Measurements from ENCODE around the gene RBM12. TPM values are rescaled to one million over a fixed set of nuclear protein-coding genes. Genes with fewer than 3 reads are reported as not detected.

RBM12 gene
- polyA plus RNA-seq, 1 donor (not counting 4 experiments of a cell fraction or from before 2014, with no cell fraction given) = 98.9 TPM

- dilution Hi-C loops (cut with MboI; ENCODE audit: extremely low pct_ligation_motif_present, low sequenced_read_pairs) = no loop called here
- no peaks in the 10 kb centered on the region for H3K27me3 ChIP-seq (ENCODE audit: control insufficient read depth, extremely low read depth, insufficient read depth, low read length)
- peaks cover 26% of the 10 kb centered on the region for H3K79me2 ChIP-seq (ENCODE audit: control insufficient read depth, insufficient read depth, low read length)
- no peak overlapping the region for H3K4me2 ChIP-seq (ENCODE audit: control insufficient read depth, extremely low read depth, insufficient read depth, low read depth, low read length)
- no peaks in the 10 kb centered on the region for H3K9me1 ChIP-seq (ENCODE audit: control insufficient read depth, extremely low read depth, insufficient read depth, low read length)
- H3K36me3 ChIP-seq (ENCODE audit: control insufficient read depth in 2 of 2, extremely low read depth in 1 of 2, insufficient read depth in 2 of 2, low read length in 2 of 2) = peaks cover 18 to 19% of the 10 kb centered on the region in 2 experiments
- TF ChIP-seq EZH2 (IDR thresholded peaks at IDR 0.05; ENCODE audit: low read length) (no peak), CTCF (optimal IDR thresholded peaks at IDR 0.05 in 1 of 3, IDR thresholded peaks at IDR 0.05 in 1 of 3, conservative IDR thresholded peaks at IDR 0.05 in 1 of 3; ENCODE audit: extremely low read depth in 1 of 3, insufficient read depth in 2 of 3, low read length in 3 of 3) (no peak)
- no peak overlapping the region for H3K27ac ChIP-seq (ENCODE audit: control insufficient read depth, insufficient read depth, low read length)
- DNase-seq (ENCODE audit: low read depth, low spot score) = no peak
- peaks cover 14% of the 10 kb centered on the region for H3K4me1 ChIP-seq (ENCODE audit: control insufficient read depth, extremely low read depth, insufficient read depth, low read length)
- no peak overlapping the region for H3K9ac ChIP-seq (ENCODE audit: control insufficient read depth, extremely low read depth, insufficient read depth, low read length)
- H4K20me1 ChIP-seq (ENCODE audit: control insufficient read depth, extremely low read depth, insufficient read depth, low read length) = peaks cover 11% of the 10 kb centered on the region
- no peak overlapping the region for H3K4me3 ChIP-seq (ENCODE audit: control insufficient read depth in 2 of 3, extremely low read depth in 1 of 3, insufficient read depth in 2 of 3, low read depth in 1 of 3, low read length in 3 of 3)
- FAIRE-seq = no peak
- H3K9me3 ChIP-seq (ENCODE audit: control insufficient read depth, low read depth, low read length) = no peaks in the 10 kb centered on the region
- no peak overlapping the region for H2AFZ ChIP-seq (ENCODE audit: control insufficient read depth, low read length)
These were observed 38.4 kb upstream of the RBM12 start for GRCh38 chr20:35702824-35703695.

DNA sequence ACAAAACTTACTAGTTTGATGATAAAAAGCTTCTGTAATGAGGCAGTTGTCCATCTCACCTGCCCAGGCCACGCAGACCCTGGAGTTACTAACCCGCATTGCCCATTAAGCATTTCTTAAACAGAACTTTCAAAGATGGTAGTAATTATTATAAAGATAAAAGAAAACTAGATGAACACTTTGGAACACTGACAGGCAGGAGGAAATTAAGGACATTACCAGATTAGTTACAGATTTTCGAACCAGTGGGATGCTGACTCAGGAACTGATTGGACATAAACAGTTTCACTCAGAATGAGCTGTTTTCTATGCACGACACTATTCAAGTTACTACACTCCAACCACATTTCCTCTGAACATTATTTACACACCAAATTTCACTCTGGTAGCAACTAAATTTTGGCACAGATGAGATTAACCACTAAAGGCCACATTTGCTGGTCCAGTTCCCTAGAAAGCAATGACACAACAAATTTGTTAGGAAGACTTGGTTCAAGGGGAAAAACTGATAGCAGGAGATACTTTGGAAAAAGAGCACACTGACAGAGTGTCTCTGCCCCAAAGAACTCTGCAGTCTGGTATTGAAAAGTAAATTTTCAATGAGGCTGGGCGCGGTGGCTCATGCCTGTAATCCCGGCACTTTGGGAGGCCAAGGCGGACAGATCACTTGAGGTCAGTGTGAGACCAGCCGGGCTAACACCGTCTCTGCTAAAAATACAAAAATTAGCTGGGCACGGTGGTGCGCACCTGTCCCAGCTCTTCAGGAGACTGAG lies 37.5 kb upstream of the RBM12 start:
- no peak overlapping the region for H3K4me3 ChIP-seq (ENCODE audit: control insufficient read depth in 2 of 3, extremely low read depth in 1 of 3, insufficient read depth in 2 of 3, low read depth in 1 of 3, low read length in 3 of 3)
- H3K4me1 ChIP-seq (ENCODE audit: control insufficient read depth, extremely low read depth, insufficient read depth, low read length) = peaks cover 17% of the 10 kb centered on the region
- H4K20me1 ChIP-seq (ENCODE audit: control insufficient read depth, extremely low read depth, insufficient read depth, low read length) = peaks cover 11% of the 10 kb centered on the region
- H3K9me3 ChIP-seq (ENCODE audit: control insufficient read depth, low read depth, low read length) = no peaks in the 10 kb centered on the region
- FAIRE-seq (no peak), DNase-seq (ENCODE audit: low read depth, low spot score) (no peak)
- no peak overlapping the region for H3K4me2 ChIP-seq (ENCODE audit: control insufficient read depth, extremely low read depth, insufficient read depth, low read depth, low read length)
- H3K9me1 ChIP-seq (ENCODE audit: control insufficient read depth, extremely low read depth, insufficient read depth, low read length) = no peaks in the 10 kb centered on the region
- H3K27me3 ChIP-seq (ENCODE audit: control insufficient read depth, extremely low read depth, insufficient read depth, low read length) = no peaks in the 10 kb centered on the region
- no peak overlapping the region for H3K27ac ChIP-seq (ENCODE audit: control insufficient read depth, insufficient read depth, low read length)
- no peak for TF ChIP-seq CTCF (optimal IDR thresholded peaks at IDR 0.05 in 1 of 3, IDR thresholded peaks at IDR 0.05 in 1 of 3, conservative IDR thresholded peaks at IDR 0.05 in 1 of 3; ENCODE audit: extremely low read depth in 1 of 3, insufficient read depth in 2 of 3, low read length in 3 of 3)
- no peak for TF ChIP-seq EZH2 (IDR thresholded peaks at IDR 0.05; ENCODE audit: low read length)
- dilution Hi-C loops (cut with MboI; ENCODE audit: extremely low pct_ligation_motif_present, low sequenced_read_pairs) = no loop called here
- no peak overlapping the region for H3K9ac ChIP-seq (ENCODE audit: control insufficient read depth, extremely low read depth, insufficient read depth, low read length)
- peaks cover 18 to 23% of the 10 kb centered on the region in 2 experiments for H3K36me3 ChIP-seq (ENCODE audit: control insufficient read depth in 2 of 2, extremely low read depth in 1 of 2, insufficient read depth in 2 of 2, low read length in 2 of 2)
- no peak overlapping the region for H2AFZ ChIP-seq (ENCODE audit: control insufficient read depth, low read length)
- H3K79me2 ChIP-seq (ENCODE audit: control insufficient read depth, insufficient read depth, low read length) = peaks cover 33% of the 10 kb centered on the region

Data from keratinocyte (primary cell).